Measurements from ENCODE around the gene ZDHHC16. TPM values are rescaled to one million over a fixed set of nuclear protein-coding genes. Genes with fewer than 3 reads are reported as not detected.
"Not testable (repeated sequence)": the region's sequence is repeated elsewhere in the genome, so short reads cannot be mapped to it uniquely, and the experiment has no call there.

The ZDHHC16 gene
- total RNA-seq, 1 donor from 2014 or later = 31.9 TPM

DNA sequence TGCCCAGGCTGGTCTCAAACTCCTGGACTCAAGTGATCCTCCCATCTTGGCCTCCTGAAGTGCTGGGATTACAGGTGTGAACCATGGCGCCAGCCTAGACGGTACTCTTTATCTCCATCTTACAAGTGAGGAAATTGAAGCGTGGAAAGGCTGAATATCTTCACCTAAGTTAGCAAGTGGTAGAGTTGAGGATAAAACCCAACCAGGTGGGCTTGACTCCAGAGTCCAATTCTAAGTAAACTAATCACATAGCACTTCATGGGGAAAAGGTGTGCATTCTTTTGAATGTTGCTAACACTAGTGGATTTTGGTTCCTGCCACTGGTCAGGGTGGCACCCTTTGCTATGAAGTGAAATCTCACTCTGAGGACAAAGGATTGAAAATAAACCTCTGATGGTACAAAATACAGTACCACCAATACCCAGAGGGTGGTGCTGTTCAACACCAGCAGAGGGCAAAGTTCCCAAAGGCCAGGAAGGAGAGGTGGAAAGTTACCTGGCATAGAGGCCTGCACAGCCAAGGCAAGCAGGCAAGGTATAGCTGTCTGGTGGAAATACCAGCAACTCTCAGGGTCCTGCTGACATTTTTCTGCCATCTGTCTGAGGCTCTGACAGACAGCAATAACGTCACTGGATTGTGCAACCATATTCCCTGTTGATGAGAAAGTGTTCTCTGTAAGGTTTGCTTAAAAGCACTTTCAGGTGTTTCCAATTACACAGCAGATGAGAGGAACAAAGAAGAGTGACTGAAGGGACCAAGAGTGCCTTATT lies 17.6 kb downstream of the ZDHHC16 start:
- TF ChIP-seq, protein P1, sequence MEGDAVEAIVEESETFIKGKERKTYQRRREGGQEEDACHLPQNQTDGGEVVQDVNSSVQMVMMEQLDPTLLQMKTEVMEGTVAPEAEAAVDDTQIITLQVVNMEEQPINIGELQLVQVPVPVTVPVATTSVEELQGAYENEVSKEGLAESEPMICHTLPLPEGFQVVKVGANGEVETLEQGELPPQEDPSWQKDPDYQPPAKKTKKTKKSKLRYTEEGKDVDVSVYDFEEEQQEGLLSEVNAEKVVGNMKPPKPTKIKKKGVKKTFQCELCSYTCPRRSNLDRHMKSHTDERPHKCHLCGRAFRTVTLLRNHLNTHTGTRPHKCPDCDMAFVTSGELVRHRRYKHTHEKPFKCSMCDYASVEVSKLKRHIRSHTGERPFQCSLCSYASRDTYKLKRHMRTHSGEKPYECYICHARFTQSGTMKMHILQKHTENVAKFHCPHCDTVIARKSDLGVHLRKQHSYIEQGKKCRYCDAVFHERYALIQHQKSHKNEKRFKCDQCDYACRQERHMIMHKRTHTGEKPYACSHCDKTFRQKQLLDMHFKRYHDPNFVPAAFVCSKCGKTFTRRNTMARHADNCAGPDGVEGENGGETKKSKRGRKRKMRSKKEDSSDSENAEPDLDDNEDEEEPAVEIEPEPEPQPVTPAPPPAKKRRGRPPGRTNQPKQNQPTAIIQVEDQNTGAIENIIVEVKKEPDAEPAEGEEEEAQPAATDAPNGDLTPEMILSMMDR (IDR thresholded peaks at IDR 0.05; ENCODE audit: insufficient read depth, low read length, severe bottlenecking) = peak; percentile 77
- no peaks in the 10 kb centered on the region for H3K27me3 ChIP-seq (ENCODE audit: control insufficient read depth, insufficient read depth, low read length)
- FAIRE-seq (peak; percentile 75), DNase-seq (ENCODE audit: low read depth) (peak; percentile 78)
- peaks cover 37% of the 10 kb centered on the region for H3K36me3 ChIP-seq (ENCODE audit: control insufficient read depth, insufficient read depth, low read length)
- no peak overlapping the region for H3K4me3 ChIP-seq (ENCODE audit: low read depth, low read length)

DNA sequence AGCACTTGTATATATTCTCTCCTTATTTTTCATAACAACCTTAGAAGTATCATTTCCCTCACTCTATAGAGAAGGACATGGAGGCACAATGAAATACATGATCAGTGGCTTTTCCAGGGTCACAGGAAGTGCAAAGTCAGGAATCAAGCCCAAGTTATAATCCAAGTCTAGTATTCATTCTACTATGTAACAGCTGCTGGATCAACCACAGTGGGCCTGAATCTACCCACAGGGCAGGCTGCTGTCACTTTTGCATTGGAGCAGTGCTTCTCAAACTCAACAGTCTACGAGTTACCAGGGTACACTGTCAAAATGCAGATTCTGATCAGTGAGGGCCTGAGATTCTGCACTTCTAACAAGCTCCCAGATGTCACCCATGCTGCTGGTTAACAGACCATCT lies 18.3 kb downstream of the ZDHHC16 start:
- FAIRE-seq (peak; percentile 64), DNase-seq (ENCODE audit: low read depth) (no peak)
- no peak overlapping the region for H3K4me3 ChIP-seq (ENCODE audit: low read depth, low read length)
- H3K27me3 ChIP-seq (ENCODE audit: control insufficient read depth, insufficient read depth, low read length) = no peaks in the 10 kb centered on the region
- TF ChIP-seq, protein P1 (IDR thresholded peaks at IDR 0.05; ENCODE audit: insufficient read depth, low read length, severe bottlenecking) = no peak
- H3K36me3 ChIP-seq (ENCODE audit: control insufficient read depth, insufficient read depth, low read length) = peaks cover 37% of the 10 kb centered on the region

DNA sequence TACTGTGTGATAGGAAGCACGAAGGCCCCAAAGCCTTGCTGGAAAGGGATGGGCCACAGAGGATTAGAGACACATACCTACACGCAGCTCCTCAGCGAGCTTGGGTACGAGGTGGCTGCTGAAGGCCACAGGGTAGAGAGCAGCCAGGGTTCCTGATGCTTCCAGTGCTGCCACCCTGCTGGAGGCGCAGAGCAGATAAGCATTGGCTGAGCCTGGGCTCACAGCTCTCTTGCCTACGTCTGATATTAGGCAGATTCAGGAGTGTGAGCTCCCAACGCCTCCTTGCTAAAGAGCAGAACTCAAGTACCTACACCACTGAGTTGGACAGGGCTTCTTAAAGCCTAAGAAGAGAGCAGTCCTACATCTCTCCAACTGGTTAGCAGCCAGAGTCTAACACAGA lies 20.0 kb downstream of the ZDHHC16 start:
- TF ChIP-seq, protein P1 (IDR thresholded peaks at IDR 0.05; ENCODE audit: insufficient read depth, low read length, severe bottlenecking) = no peak
- FAIRE-seq (no peak), DNase-seq (ENCODE audit: low read depth) (no peak)
- H3K4me3 ChIP-seq (ENCODE audit: low read depth, low read length) = no peak overlapping the region
- H3K27me3 ChIP-seq (ENCODE audit: control insufficient read depth, insufficient read depth, low read length) = no peaks in the 10 kb centered on the region
- H3K36me3 ChIP-seq (ENCODE audit: control insufficient read depth, insufficient read depth, low read length) = peaks cover 31% of the 10 kb centered on the region

DNA sequence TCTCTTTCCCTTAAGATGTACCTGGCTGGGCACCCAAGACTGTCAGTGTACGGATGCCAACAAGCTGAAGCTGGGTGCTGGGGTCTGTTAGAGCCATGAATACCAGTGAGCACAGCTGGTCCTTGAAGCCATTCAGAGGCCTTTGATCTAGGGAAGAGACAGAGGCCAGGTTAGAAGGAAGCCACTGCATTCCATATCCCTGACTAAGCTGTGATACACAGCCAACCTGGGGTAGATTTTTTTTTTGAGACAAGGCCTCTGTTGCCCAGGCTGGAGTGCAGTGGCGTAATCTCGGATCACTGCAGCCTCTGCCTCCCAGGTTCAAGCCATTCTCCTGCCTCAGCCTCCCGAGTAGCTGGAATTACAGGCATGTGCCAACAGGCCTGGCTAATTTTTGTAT lies 20.8 kb downstream of the ZDHHC16 start:
- H3K36me3 ChIP-seq (ENCODE audit: control insufficient read depth, insufficient read depth, low read length) = peaks cover 26% of the 10 kb centered on the region
- FAIRE-seq (no peak), DNase-seq (ENCODE audit: low read depth) (peak; percentile 83)
- H3K27me3 ChIP-seq (ENCODE audit: control insufficient read depth, insufficient read depth, low read length) = no peaks in the 10 kb centered on the region
- H3K4me3 ChIP-seq (ENCODE audit: low read depth, low read length) = no peak overlapping the region
- TF ChIP-seq, protein P1 (IDR thresholded peaks at IDR 0.05; ENCODE audit: insufficient read depth, low read length, severe bottlenecking) = no peak

DNA sequence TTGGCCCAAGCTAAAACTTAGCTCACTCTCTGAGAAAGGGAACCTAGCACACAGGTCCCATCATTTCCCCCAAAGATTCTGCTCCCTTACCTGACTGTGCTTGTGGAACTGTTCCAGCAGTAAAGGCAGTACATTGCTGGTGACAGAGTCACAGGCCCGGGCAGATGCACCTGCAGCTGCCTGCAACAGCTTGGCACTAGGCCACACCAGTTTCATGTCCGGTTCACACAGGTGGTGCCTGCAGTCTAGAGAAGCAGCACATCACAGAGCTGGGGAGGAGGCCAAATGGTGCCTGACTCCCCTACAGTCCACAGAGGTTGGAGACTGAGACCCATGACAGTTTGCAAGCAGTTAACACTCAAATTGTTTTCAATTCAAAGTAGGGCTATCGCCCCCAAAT lies 22.2 kb downstream of the ZDHHC16 start:
- H3K4me3 ChIP-seq (ENCODE audit: low read depth, low read length) = no peak overlapping the region
- H3K36me3 ChIP-seq (ENCODE audit: control insufficient read depth, insufficient read depth, low read length) = peaks cover 22% of the 10 kb centered on the region
- TF ChIP-seq, protein P1 (IDR thresholded peaks at IDR 0.05; ENCODE audit: insufficient read depth, low read length, severe bottlenecking) = no peak
- FAIRE-seq = no peak
- H3K27me3 ChIP-seq (ENCODE audit: control insufficient read depth, insufficient read depth, low read length) = no peaks in the 10 kb centered on the region
- peak; percentile 73 for DNase-seq (ENCODE audit: low read depth)

DNA sequence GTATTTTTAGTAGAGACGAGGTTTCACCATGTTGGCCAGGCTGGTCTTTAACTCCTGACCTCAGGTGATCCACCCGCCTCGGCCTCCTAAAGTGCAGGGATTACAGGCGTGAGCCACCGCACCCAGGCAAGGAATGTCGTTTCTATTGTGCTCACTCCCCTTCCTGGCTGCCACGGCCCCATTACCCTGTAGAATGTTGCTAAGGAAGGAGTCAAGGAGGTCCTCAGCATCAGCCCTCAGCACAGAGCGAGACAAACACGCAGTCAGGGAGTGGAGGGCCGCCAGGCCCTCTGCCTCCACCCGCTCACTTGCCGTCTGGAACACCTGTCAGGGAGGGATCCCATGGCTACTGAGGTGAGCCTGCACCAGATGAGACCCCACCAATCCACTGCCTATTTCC lies 22.8 kb downstream of the ZDHHC16 start:
- peaks cover 21% of the 10 kb centered on the region for H3K36me3 ChIP-seq (ENCODE audit: control insufficient read depth, insufficient read depth, low read length)
- DNase-seq (ENCODE audit: low read depth) = not testable (repeated sequence)

More for the DNA sequence above, 22.8 kb downstream of the ZDHHC16 start:
- not testable (repeated sequence) for H3K4me3 ChIP-seq (ENCODE audit: low read depth, low read length); H3K27me3 ChIP-seq (ENCODE audit: control insufficient read depth, insufficient read depth, low read length); FAIRE-seq

All from bronchial epithelial cell (primary cell).